Mesenchymal stem cell (in vitro differentiated cells and primary cell): ENCODE data around the gene PTGES2.
"Not testable (repeated sequence)": the region's sequence is repeated elsewhere in the genome, so short reads cannot be mapped to it uniquely, and the experiment has no call there.

Experiments
- DNase-seq: peaks from one replicate; pipeline ENCODE4 v3.0.0-alpha.2; 2013
- H2AFZ ChIP-seq: one replicate; pipeline ENCODE4 v1.6.1; 2013; ENCODE audit warnings: low read depth, mild to moderate bottlenecking, control low read depth, inconsistent platforms, low read length, moderate library complexity
- H2AK5ac ChIP-seq: 2 replicates; pipeline ENCODE4 v1.6.1; 2013; ENCODE audit warnings: low read length, moderate library complexity, mild to moderate bottlenecking, inconsistent platforms; ENCODE audit not compliant: severe bottlenecking
- H2BK120ac ChIP-seq: one replicate; pipeline ENCODE4 v1.6.1; 2013; ENCODE audit warnings: low read depth, mild to moderate bottlenecking, inconsistent platforms, low read length, moderate library complexity
- H2BK12ac ChIP-seq, 2 experiments: one replicate each; pipeline ENCODE4 v1.6.1; 2013; ENCODE audit warnings: inconsistent platforms in 2 of 2, low read length in 2 of 2, mild to moderate bottlenecking in 2 of 2, moderate library complexity in 2 of 2, control low read depth in 1 of 2
- H2BK15ac ChIP-seq: one replicate; pipeline ENCODE4 v1.6.1; 2013; ENCODE audit warnings: mild to moderate bottlenecking, low read depth, inconsistent platforms; ENCODE audit not compliant: poor library complexity, severe bottlenecking
- H2BK5ac ChIP-seq: 2 replicates; pipeline ENCODE4 v1.6.1; 2013; ENCODE audit warnings: low read depth, mild to moderate bottlenecking, low read length, control low read depth, inconsistent platforms; ENCODE audit not compliant: poor library complexity, severe bottlenecking
- H3K14ac ChIP-seq, 2 experiments: one replicate each; pipeline ENCODE4 v1.6.1; 2013; ENCODE audit warnings: inconsistent platforms in 2 of 2, low read length in 2 of 2, control low read depth in 1 of 2, mild to moderate bottlenecking in 1 of 2, moderate library complexity in 1 of 2
- H3K18ac ChIP-seq, 2 experiments: one replicate each; pipeline ENCODE4 v1.6.1; 2013; ENCODE audit warnings: inconsistent platforms in 2 of 2, low read length in 2 of 2, control low read depth in 1 of 2, low read depth in 1 of 2, mild to moderate bottlenecking in 1 of 2
- H3K23ac ChIP-seq, 2 experiments: one replicate each; pipeline ENCODE4 v1.6.1; 2013; ENCODE audit warnings: inconsistent platforms in 2 of 2, low read length in 2 of 2, mild to moderate bottlenecking in 2 of 2, moderate library complexity in 2 of 2, control low read depth in 1 of 2
- H3K27ac ChIP-seq: 2 replicates; pipeline ENCODE4 v1.5.1; 2013; ENCODE audit warnings: mild to moderate bottlenecking, moderate library complexity, low read length, control low read depth, inconsistent platforms; ENCODE audit not compliant: poor library complexity, severe bottlenecking
- H3K27me3 ChIP-seq, 2 experiments: 2 replicates each; pipeline versions ENCODE4 v1.6.1 to v1.7.0; 2013; ENCODE audit warnings: low read length in 2 of 2, mild to moderate bottlenecking in 2 of 2, moderate library complexity in 2 of 2, control low read depth in 1 of 2, inconsistent platforms in 1 of 2; ENCODE audit not compliant: control insufficient read depth in 1 of 2, insufficient read depth in 1 of 2
- H3K36me3 ChIP-seq, 2 experiments: 2 replicates each; pipeline versions ENCODE4 v1.6.1 to v1.7.0; 2013; ENCODE audit warnings: low read length in 2 of 2, control low read depth in 1 of 2, inconsistent platforms in 1 of 2, low read depth in 1 of 2, mild to moderate bottlenecking in 1 of 2; ENCODE audit not compliant: insufficient read depth in 2 of 2, control insufficient read depth in 1 of 2
- H3K4ac ChIP-seq, 2 experiments: one replicate each; pipeline ENCODE4 v1.6.1; 2013; ENCODE audit warnings: inconsistent platforms in 2 of 2, low read length in 2 of 2, mild to moderate bottlenecking in 2 of 2, moderate library complexity in 2 of 2, control low read depth in 1 of 2, low read depth in 1 of 2
- H3K4me1 ChIP-seq: 2 replicates; pipeline ENCODE4 v1.6.1; 2013; ENCODE audit warnings: low read depth, low read length, control low read depth; ENCODE audit not compliant: control insufficient read depth, insufficient read depth
- H3K4me2 ChIP-seq: 2 replicates; pipeline ENCODE4 v1.6.1; 2013; ENCODE audit warnings: low read length, mild to moderate bottlenecking, inconsistent platforms; ENCODE audit not compliant: poor library complexity, severe bottlenecking
- H3K4me3 ChIP-seq, 2 experiments: 2 replicates each; pipeline versions ENCODE4 v1.5.1 to v1.7.0; 2013; ENCODE audit warnings: low read length in 2 of 2, mild to moderate bottlenecking in 2 of 2, control low read depth in 1 of 2, low read depth in 1 of 2; ENCODE audit not compliant: insufficient read depth in 1 of 2
- H3K79me1 ChIP-seq: replicated peaks from 2 replicates; pipeline ENCODE4 v1.6.1; 2013; ENCODE audit warnings: mild to moderate bottlenecking, control low read depth, low read length, inconsistent platforms; ENCODE audit not compliant: poor library complexity, severe bottlenecking
- H3K9ac ChIP-seq: 2 replicates; pipeline ENCODE4 v1.7.0; 2013; ENCODE audit warnings: mild to moderate bottlenecking, low read length, moderate library complexity
- H3K9me3 ChIP-seq: 2 replicates; pipeline ENCODE4 v1.7.0; 2013; ENCODE audit warnings: mild to moderate bottlenecking, low read length; ENCODE audit not compliant: control insufficient read depth
- H4K8ac ChIP-seq: one replicate; pipeline ENCODE4 v1.6.1; 2013; ENCODE audit warnings: inconsistent platforms, mild to moderate bottlenecking, low read length, moderate library complexity
- H4K91ac ChIP-seq: one replicate; pipeline ENCODE4 v1.6.1; 2013; ENCODE audit warnings: mild to moderate bottlenecking, low read length, inconsistent platforms
- WGBS: methylation state at CpG from one replicate; pipeline ENCODE4 v1.1.7; 2013; ENCODE audit warnings: mixed read lengths; 5-methylcytosine and 5-hydroxymethylcytosine counted together

Gene PTGES2

GRCh38 chr9:128130651-128131050 is 3.1 kb upstream of the PTGES2 start:
- H2BK12ac ChIP-seq, H2BK5ac ChIP-seq, H4K91ac ChIP-seq, H2AFZ ChIP-seq, H3K18ac ChIP-seq, H3K27me3 ChIP-seq, H3K4me3 ChIP-seq, H3K36me3 ChIP-seq, H3K9me3 ChIP-seq, H3K79me1 ChIP-seq, DNase-seq, H3K23ac ChIP-seq, H4K8ac ChIP-seq, H3K4me2 ChIP-seq, H3K9ac ChIP-seq, H3K4ac ChIP-seq, H3K14ac ChIP-seq, H3K27ac ChIP-seq, H2BK120ac ChIP-seq: not testable (repeated sequence)
- Histone ChIP-seq H3K4me1 (peaks cover 37% of the 10 kb centered on the region), H2AK5ac (peak overlapping the region; percentile 67), H2BK15ac (peak overlapping the region; percentile 12)
- WGBS, result 68% methylated on average over 7 of the region's 7 CpGs

- not testable (repeated sequence) for H3K27ac ChIP-seq, H3K27me3 ChIP-seq, H3K14ac ChIP-seq, H3K36me3 ChIP-seq, DNase-seq, H3K4me3 ChIP-seq, H3K18ac ChIP-seq, H3K9me3 ChIP-seq, H4K8ac ChIP-seq, H2BK12ac ChIP-seq, H2AK5ac ChIP-seq, H2BK5ac ChIP-seq, H4K91ac ChIP-seq, H2BK15ac ChIP-seq, H3K23ac ChIP-seq, H2BK120ac ChIP-seq, H3K9ac ChIP-seq, H3K4me2 ChIP-seq, H3K4ac ChIP-seq, H2AFZ ChIP-seq
- WGBS, result 0% methylated on average over 1 of the region's 12 CpGs
- peaks cover 11% of the 10 kb centered on the region for H3K79me1 ChIP-seq
- H3K4me1 ChIP-seq, result peaks cover 39% of the 10 kb centered on the region
These were observed 2.6 kb upstream of the PTGES2 start for GRCh38 chr9:128129976-128130590.

GRCh38 chr9:128128836-128129590 is 1.5 kb upstream of the PTGES2 start:
- no peak overlapping the region for H3K27ac ChIP-seq
- H3K23ac ChIP-seq, result no peak overlapping the region
- peaks cover 39% of the 10 kb centered on the region for H3K4me1 ChIP-seq
- peak overlapping the region; percentile 93 to 98 for H3K18ac ChIP-seq
- H3K4ac ChIP-seq, result peak overlapping the region; percentile 58 to 69
- peak overlapping the region; percentile 79 for H4K8ac ChIP-seq
- no peak overlapping the region for H2AK5ac ChIP-seq
- no peak for DNase-seq
- H2BK5ac ChIP-seq, result no peak overlapping the region
- H2BK120ac ChIP-seq, result no peak overlapping the region
- H4K91ac ChIP-seq, result peak overlapping the region; percentile 70
- 66% methylated on average over 27 of the region's 29 CpGs for whole genome bisulfite sequencing
- peaks cover 16% of the 10 kb centered on the region for H3K79me1 ChIP-seq
- H3K36me3 ChIP-seq, result peaks cover 7 to 16% of the 10 kb centered on the region in 2 experiments
- peak overlapping the region in 1 of 2 experiments; percentile 91 for H3K14ac ChIP-seq
- H2BK15ac ChIP-seq, result peak overlapping the region; percentile 50
- H3K4me3 ChIP-seq, result peak overlapping the region; percentile 87 to 96
- H3K27me3 ChIP-seq, result peaks cover 0 to 4% of the 10 kb centered on the region in 2 experiments
- peak overlapping the region in 1 of 2 experiments; percentile 21 for H2BK12ac ChIP-seq
- H3K4me2 ChIP-seq, result peak overlapping the region; percentile 73
- peaks cover 4% of the 10 kb centered on the region for H3K9me3 ChIP-seq
- H2AFZ ChIP-seq, result peak overlapping the region; percentile 80
- peak overlapping the region; percentile 95 for H3K9ac ChIP-seq
